ENCODE results near the gene ZNF410.

The ZNF410 gene

GRCh38 chr14:73958591-73958990 is 71.9 kb downstream of the ZNF410 start:
- no peak for DNase-seq

- no peak for DNase-seq
Observed at GRCh38 chr14:73961192-73961591, 74.5 kb downstream of the ZNF410 start.

GRCh38 chr14:73965216-73965615 is 78.6 kb downstream of the ZNF410 start:
- no peak for DNase-seq

- DNase-seq = no peak
Observed at GRCh38 chr14:73968885-73969284, 82.2 kb downstream of the ZNF410 start.

- no peak for DNase-seq
Observed at GRCh38 chr14:73973497-73973896, 86.8 kb downstream of the ZNF410 start.

GRCh38 chr14:73976125-73976524 is 89.5 kb downstream of the ZNF410 start:
- DNase-seq = no peak

GRCh38 chr14:73977896-73978295 is 91.2 kb downstream of the ZNF410 start:
- no peak for DNase-seq
